KOPT-K1 (cell line): ENCODE data around the gene BMP6.
"Not testable (repeated sequence)": the region's sequence is repeated elsewhere in the genome, so short reads cannot be mapped to it uniquely, and the experiment has no call there.

ENCODE experiments used
- H3K27ac ChIP-seq: fragments of 200-600 bp; sonication (generic); 2 replicates; pipeline ENCODE4 v1.5.1; 2016; ENCODE audit warnings: antibody characterized with exemption, mild to moderate bottlenecking, low read depth, low read length; ENCODE audit not compliant: poor library complexity, severe bottlenecking
- H3K36me3 ChIP-seq: fragments of 200-600 bp; sonication (generic); 2 replicates; pipeline ENCODE4 v1.5.1; 2017; ENCODE audit warnings: antibody characterized with exemption, mild to moderate bottlenecking, low read length, moderate library complexity; ENCODE audit not compliant: insufficient read depth
- H3K9me3 ChIP-seq: fragments of 200-600 bp; sonication (generic); 2 replicates; pipeline ENCODE4 v1.5.1; 2017; ENCODE audit warnings: antibody characterized with exemption, low read length, mild to moderate bottlenecking; ENCODE audit not compliant: insufficient read depth, poor library complexity, severe bottlenecking

BMP6 gene

DNA sequence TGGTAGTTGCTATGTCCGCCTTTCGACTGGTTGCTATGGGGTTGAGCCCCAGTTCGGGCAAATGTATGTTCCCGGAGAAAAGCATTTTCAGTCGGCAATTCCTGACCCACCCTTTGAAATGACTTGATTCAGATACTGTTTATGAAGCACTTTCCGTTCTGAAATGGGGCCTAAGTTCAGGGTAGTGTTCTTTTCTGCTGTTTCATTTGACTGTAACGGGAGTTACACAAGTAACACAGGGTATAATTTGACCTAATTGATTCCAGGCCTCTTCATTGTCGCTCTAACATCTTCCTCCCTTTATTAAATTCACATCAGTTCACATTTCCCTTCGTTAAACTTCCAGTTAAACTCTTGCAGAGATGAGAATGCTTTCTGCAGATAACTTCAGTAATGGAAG is 85.5 kb downstream of the BMP6 start:
- no peaks in the 10 kb centered on the region for H3K9me3 ChIP-seq
- H3K36me3 ChIP-seq = no peaks in the 10 kb centered on the region
- H3K27ac ChIP-seq = no peak overlapping the region

DNA sequence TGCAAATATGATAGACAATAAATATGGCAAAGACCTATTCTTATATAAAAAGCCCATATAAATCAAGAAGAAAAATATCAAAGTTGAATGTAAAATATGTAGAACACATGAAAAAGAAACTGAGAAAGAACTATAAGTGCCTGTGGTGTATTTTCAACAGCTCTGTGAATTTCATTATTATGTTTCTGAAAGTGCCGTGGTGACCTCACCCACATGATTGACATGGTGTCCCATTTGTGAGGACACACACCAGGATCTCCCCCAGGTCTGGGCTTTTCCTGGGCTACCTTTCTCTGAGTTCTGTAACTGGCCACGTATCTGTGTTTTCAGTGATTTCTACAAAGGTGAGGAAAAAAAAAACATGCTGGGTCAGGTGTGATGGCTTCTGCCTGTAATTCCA is 86.7 kb downstream of the BMP6 start:
- Histone ChIP-seq H3K27ac (no peak overlapping the region), H3K36me3 (no peaks in the 10 kb centered on the region), H3K9me3 (no peaks in the 10 kb centered on the region)

DNA sequence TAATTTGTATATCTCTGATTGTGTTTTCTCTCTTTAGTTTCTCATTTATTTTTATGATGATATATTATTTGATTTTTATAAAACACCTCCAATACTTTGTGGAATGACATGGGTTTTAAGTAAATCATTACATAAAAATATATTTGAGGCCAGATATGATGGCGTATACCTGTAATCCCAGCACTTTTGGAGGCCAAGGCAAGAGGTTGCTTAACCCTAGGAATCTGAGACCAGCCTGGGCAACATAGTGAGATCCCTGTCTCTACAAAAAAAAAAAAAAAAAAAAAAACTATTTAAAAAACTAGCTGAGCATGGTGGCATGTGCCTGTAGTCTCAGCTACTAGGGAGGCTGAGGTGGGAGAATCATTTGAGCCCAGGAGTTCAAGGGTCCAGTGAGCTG is 87.3 kb downstream of the BMP6 start:
- Histone ChIP-seq H3K27ac (no peak overlapping the region), H3K36me3 (no peaks in the 10 kb centered on the region), H3K9me3 (no peaks in the 10 kb centered on the region)

DNA sequence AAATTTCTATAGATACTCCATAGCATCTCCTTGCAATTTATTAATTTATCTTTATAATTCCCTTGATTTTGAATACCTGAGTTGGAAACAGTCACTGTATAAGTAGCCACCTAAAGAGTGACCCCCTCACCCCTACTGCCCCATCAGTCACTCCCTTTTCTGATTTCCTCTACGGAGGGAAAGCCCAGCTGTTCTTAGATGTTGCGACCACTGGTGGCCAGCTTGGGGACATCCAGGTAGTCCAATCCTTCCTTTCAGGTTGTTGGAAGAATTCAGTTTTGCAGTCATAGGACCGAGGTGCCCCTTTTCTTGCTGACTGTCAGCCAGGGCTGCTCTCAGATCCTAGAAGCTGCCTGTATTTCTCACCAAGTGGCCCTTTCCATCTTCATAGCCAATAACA is 87.8 kb downstream of the BMP6 start:
- Histone ChIP-seq H3K36me3 (no peaks in the 10 kb centered on the region), H3K9me3 (no peaks in the 10 kb centered on the region), H3K27ac (no peak overlapping the region)

DNA sequence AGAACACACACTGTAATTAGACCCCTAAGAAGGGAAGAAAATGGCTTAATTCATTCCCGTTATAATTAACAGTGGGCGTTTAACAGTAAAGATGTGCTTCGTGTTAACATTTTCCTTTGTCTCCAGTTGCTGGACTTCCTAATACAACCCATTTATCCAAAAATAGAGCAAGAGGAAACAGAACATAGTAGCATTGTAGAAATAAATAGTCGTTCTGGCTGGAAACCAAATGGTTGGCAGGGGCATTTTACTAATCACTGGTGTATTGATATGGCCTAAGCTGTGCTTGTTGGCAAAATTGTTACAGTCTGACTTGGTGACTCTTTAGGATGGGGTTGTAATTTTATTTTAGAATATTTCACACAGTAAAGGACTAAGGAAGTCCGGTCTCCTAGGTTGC is 89.8 kb downstream of the BMP6 start:
- H3K27ac ChIP-seq = no peak overlapping the region
- H3K36me3 ChIP-seq = no peaks in the 10 kb centered on the region

DNA sequence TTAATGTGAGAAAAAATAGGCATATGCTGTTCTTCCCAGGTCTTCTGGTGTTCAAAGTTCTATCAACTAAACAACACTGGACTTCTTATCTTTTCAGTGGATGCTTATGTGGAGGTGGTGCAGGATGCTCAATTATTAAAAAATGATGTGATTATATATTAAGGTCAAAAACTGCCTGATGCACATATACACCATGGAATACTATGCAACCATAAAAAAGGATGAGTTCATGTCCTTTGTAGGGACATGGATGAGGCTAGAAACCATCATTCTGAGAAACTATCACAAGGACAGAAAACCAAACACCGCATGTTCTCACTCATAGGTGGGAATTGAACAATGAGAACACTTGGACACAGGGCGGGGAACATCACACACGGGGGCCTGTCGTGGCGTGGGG is 91.3 kb downstream of the BMP6 start:
- H3K36me3 ChIP-seq, H3K27ac ChIP-seq, H3K9me3 ChIP-seq: not testable (repeated sequence)

More for the DNA sequence above, 89.8 kb downstream of the BMP6 start:
- H3K9me3 ChIP-seq = no peaks in the 10 kb centered on the region

DNA sequence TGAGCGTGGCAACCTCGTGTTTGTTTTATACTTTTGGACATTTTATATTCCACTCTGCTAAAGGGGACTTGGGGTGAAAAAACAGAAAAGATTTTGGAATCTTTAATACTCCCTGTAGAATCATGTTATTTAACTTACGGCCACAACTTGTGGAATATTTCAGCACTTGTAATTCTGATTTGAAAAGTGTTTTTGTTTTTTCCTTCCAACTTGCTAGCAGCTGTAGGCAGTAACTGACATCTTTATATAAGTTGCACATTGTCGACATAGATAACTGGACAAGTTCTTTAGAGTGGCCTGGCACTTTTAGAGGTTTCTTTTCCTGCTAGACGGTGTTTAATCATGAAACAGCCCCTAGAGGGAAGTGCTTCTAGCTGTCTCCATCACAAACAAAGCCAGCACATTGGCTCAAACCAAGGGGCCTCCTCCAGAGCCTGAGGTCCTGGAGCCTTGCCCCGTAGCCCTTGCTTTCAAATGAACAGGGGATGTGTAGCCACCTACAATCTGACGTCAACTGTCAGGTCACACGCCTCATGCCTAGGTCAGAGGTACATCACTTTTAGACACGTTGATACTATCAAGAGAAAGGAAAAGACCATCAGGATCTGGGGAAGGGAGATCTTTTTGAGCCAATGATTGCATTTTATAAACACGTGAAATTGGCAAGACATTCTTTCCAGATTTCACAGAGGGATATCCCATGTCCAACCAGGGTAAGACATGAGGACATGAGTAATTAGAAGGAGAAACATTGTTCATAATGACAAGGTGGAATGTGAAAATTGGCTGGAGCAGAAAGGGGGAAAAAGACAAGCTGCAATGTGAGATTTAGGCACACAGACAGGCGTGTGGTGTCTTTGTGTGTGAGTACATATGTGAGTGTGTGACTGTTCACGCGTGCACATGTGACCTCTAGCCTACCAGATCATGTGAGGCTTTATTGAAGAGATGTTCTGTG is 92.6 kb downstream of the BMP6 start:
- H3K27ac ChIP-seq = no peak overlapping the region
- no peaks in the 10 kb centered on the region for H3K36me3 ChIP-seq
- H3K9me3 ChIP-seq = no peaks in the 10 kb centered on the region

DNA sequence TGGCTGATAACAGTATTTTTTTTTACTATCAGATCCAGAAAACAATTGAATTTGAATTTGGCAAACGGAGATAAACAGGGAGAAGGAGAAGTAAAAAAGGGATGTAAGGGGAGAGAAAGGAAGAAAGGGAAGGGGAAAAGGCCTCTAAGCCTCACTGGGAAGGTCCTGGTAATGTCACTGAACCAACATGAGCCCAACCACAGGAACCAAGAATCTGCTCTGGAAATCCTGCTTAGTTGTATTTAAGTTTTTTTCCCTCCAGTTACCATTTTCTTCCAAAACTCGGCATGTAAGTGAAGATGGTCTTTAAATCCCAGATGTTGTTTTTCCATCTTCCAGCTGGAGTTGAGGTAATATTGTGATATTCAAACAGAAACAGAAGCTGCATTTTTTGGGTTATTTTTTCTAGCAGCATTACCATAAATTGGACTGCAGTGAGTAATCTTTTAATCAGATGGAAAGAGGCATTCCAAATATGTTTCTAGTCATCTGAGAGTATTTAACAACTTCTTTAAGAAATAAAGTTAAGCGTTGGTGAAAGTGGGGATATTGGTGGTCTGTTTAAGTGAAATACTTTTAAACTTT is 93.6 kb downstream of the BMP6 start:
- no peaks in the 10 kb centered on the region for H3K9me3 ChIP-seq
- H3K36me3 ChIP-seq = no peaks in the 10 kb centered on the region
- H3K27ac ChIP-seq = no peak overlapping the region

DNA sequence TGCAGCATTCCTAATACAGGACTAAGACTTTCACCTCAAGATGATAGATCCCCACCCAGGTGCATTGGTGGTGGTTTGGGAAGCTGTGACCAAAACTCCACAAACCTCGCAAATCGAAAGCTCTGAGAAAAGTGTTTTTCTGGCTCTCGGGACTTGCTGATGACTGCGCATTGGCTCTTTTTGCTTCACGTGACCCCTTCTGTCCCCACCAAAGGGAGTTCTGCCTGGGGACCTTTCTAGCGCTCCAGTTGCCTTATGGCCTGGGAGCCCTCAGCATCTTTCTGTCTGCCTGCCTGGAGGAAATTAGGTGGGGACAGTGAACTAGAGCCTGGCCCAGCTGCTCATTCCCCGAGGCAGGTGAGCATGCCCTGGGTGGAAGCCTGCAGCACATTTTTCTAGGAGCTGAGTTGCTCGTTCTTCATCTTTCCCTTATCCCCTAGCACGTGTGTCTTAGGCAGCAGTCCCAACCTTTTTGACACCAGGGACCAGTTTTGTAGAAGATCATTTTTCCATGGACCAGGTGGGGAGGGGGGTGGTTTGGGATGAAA is 94.5 kb downstream of the BMP6 start:
- Histone ChIP-seq H3K9me3 (no peaks in the 10 kb centered on the region), H3K36me3 (no peaks in the 10 kb centered on the region), H3K27ac (no peak overlapping the region)

DNA sequence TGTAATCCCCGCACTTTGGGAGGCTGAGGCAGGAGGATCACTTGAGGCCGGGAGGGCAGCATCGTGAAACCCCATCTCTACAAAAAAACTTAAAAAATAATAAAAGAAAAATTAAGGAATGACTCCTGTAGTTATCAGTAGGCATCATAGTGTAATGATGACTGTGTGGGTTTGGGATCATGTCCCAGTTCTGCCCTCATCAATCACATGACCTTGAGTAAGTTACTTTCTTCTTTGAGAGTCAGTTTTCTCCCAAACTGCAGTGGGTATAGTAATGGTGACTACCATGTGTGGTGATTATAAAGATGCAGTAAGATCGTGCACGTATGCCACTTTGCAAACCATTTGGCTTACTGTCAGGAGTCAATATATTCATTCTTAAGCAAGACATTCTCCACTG is 95.5 kb downstream of the BMP6 start:
- Histone ChIP-seq H3K9me3 (no peaks in the 10 kb centered on the region), H3K27ac (no peak overlapping the region), H3K36me3 (no peaks in the 10 kb centered on the region)

DNA sequence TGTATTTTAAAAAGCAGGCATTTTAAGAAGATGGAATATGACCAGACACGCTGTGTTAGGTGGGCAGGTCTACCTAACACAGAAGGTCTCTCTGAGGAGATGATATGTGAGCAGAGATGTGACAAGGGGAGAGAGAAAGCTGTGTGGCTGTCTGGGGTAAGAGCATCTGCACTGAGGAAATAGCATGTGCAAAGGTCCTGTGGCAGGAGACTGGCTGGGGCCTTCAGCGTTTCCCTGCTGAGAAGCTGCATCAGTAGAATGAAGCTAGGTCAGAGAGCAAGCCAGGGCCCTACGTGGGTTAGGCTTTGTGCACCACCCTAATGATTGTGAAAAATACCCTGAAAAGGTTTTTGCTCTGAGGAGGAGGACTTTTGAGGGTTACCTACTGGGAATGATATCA is 97.7 kb downstream of the BMP6 start:
- no peaks in the 10 kb centered on the region for H3K36me3 ChIP-seq
- H3K9me3 ChIP-seq = no peaks in the 10 kb centered on the region
- no peak overlapping the region for H3K27ac ChIP-seq

DNA sequence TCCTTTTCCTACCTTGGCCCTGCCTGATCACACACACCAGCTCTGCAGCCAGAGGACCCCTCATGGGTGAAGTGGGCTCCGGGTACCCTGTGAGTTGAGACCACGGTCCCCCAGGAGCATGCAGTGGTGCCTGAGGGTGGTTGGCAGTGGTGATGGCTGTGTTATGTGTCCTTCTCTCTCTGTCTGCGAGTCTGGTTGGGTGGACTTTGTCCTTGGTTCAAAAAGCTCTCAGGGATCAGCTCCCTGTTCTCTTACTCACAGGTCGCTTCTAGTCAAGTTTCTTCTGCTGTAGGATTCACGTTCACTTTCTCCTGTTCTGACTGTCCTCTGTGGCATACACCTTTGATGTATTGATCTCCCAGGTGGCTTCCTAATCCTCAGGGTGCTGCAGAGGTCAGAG is 100.1 kb downstream of the BMP6 start:
- H3K27ac ChIP-seq = no peak overlapping the region
- H3K36me3 ChIP-seq = no peaks in the 10 kb centered on the region
- peaks cover 7% of the 10 kb centered on the region for H3K9me3 ChIP-seq

DNA sequence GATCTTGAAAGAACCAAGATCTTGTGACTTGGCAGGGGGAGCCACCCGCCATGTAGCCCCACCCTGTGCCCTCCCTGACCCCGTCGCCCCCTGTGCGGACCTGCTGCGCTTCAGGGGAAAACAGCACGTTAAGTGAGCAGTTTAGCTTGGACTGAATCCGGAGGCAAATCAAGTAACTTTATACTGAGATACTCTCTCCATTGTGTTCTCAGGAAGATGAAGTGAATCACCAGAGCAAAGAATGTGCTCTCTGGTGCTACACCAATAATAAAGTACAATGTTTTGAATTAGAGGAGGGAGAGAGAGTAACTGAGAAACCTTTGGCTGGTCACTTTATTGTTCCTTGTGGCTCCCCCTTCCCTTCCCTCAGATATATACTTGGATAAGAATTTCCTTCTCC is 101.2 kb downstream of the BMP6 start:
- Histone ChIP-seq H3K27ac (no peak overlapping the region), H3K9me3 (peaks cover 9% of the 10 kb centered on the region), H3K36me3 (no peaks in the 10 kb centered on the region)

DNA sequence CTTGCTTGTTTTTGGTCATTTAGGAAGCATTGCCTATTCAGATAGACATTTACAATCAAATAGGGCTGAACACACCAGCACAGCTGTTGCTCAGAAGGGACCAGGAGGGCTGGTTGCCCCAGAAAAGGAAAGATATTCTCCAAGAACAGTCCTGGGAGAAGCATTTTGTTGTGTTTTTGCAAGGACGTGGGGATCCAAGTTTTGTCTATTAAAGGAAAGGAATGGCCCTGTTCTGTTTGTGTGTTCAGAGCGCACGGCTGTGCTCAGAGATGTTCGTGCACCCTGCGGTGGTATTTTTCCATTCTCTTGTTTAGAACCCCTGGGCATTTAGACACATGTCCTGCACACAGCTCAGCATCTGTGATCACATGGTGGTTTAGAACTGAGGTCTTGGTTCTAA is 102.2 kb downstream of the BMP6 start:
- H3K27ac ChIP-seq = no peak overlapping the region
- H3K36me3 ChIP-seq = no peaks in the 10 kb centered on the region
- peaks cover 9% of the 10 kb centered on the region for H3K9me3 ChIP-seq

DNA sequence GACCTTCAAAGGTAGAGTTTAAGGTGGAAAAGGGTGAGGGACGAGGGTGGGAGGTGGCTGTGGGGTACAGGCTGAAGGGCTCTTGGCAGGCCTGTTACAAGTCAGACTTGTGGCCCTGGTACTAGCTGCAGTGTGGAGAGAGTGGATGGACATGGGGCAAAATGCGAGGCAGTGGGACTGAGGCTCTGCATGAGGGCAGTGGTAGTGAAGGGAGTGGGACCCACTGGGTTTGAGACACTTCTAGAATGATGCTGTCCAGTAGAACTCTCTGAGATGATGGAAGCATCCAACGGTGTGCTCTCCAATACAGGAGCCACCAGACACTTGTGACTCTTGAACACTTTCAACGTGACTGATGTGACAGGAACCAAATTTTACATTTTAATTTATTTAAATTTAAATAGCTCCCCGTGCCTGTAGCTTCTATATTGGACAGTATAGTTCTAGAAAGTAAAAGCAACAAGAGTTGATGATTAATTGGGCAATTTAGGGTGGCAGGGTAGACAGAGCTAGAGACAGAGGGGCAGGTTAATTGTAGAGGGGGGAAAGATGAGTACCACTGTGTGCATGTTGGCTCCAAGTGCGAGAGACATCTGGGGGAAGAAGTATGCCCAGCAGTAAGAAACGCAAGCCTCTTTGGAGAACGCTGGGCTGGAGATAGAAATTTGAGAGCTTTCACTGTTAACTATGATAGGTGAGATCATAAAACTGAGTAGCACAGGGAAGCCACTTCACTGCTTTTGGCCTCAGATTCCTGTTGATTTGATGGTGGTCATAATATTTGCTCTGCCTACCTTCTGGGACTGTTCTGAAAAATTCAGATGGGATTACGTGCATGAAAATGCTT is 107.2 kb downstream of the BMP6 start:
- Histone ChIP-seq H3K9me3 (peaks cover 9% of the 10 kb centered on the region), H3K36me3 (no peaks in the 10 kb centered on the region), H3K27ac (no peak overlapping the region)
